BJ (cell line): ENCODE results near the gene MLX. TPM values are rescaled to one million over a fixed set of nuclear protein-coding genes. Genes with fewer than 3 reads are reported as not detected.
"Not testable (repeated sequence)": the region's sequence is repeated elsewhere in the genome, so short reads cannot be mapped to it uniquely, and the experiment has no call there.

ENCODE experiments used
- CTCF ChIA-PET: fragments of 350-600 bp; formaldehyde crosslinking; extraction: SDS; loops from one replicate; lab custom pipeline; 2021; ENCODE audit warnings: antibody characterized with exemption, inconsistent platforms; lab: Yijun Ruan, JAX
- POLR2A ChIA-PET: fragments of 300-600 bp; sonication (Branson Sonifier 250); formaldehyde crosslinking; extraction: SDS; loops from one replicate; lab custom pipeline; 2021; ENCODE audit warnings: antibody characterized with exemption; lab: Charles Lee
- DNase-seq: peaks from one replicate; pipeline ENCODE4 v3.0.0-alpha.2; 2011; ENCODE audit warnings: low read depth
- H3K27me3 ChIP-seq: 2 replicates; pipeline ENCODE4 v1.6.0; 2011; ENCODE audit warnings: low read length; ENCODE audit not compliant: control insufficient read depth, insufficient read depth
- H3K36me3 ChIP-seq: 2 replicates; pipeline ENCODE4 v1.5.1; 2011; ENCODE audit warnings: low read length; ENCODE audit not compliant: control insufficient read depth, insufficient read depth
- H3K4me3 ChIP-seq: 2 replicates; pipeline ENCODE4 v1.5.1; 2011; ENCODE audit warnings: low read depth, mild to moderate bottlenecking, control low read depth, low read length
- CTCF ChIP-seq: IDR thresholded peaks from 2 replicates; pipeline ENCODE4 v1.5.1; 2011; ENCODE audit warnings: low read depth, mild to moderate bottlenecking, control low read depth, inconsistent platforms, low read length, moderate library complexity; ENCODE audit not compliant: insufficient read depth
- polyA plus RNA-seq: library from polyadenylated mRNA; depleted of rRNA; stranded (reverse); fragments of >200 nt; gene quantifications from 2 replicates; pipeline ENCODE4 v1.2.3, GENCODE V29; 2011

The MLX gene
- polyA plus RNA-seq, 1 experiment = 50.1 TPM

- Histone ChIP-seq H3K4me3 (no peak overlapping the region), H3K27me3 (no peaks in the 10 kb centered on the region), H3K36me3 (peaks cover 19% of the 10 kb centered on the region)
- no peak for DNase-seq
- no peak for TF ChIP-seq CTCF
- ChIA-PET POLR2A (no interaction called here), CTCF (interaction anchor here (0.8 kb wide), 1 partner anchor 39 kb away, joined by 3 read pairs; the partner anchor contains the start of gene PSMC3IP)
Measured at GRCh38 chr17:42538482-42538881, 28.4 kb upstream of the MLX start.

- peaks cover 22% of the 10 kb centered on the region for H3K36me3 ChIP-seq
- POLR2A ChIA-PET = interaction anchor here (0.6 kb wide), 1 partner anchor 182 kb away, joined by 5 read pairs; no protein-coding TSS in a partner anchor
- CTCF ChIA-PET = interaction anchor here (0.8 kb wide), 1 partner anchor 9 kb away, joined by 3 read pairs; no protein-coding TSS in a partner anchor
- not testable (repeated sequence) for DNase-seq, H3K4me3 ChIP-seq, H3K27me3 ChIP-seq
Measured at GRCh38 chr17:42540558-42540957, 26.3 kb upstream of the MLX start.

GRCh38 chr17:42541041-42541833 is 25.7 kb upstream of the MLX start:
- Histone ChIP-seq H3K4me3 (no peak overlapping the region), H3K27me3 (no peaks in the 10 kb centered on the region), H3K36me3 (peaks cover 22% of the 10 kb centered on the region)
- ChIA-PET POLR2A (no interaction called here), CTCF (interaction anchor here (0.6 to 1.2 kb wide), 5 partner anchors 9 to 64 kb away, joined by 3 to 5 read pairs (median 3); no protein-coding TSS in a partner anchor)
- no peak for DNase-seq
- TF ChIP-seq CTCF = no peak

GRCh38 chr17:42543190-42544079 is 23.5 kb upstream of the MLX start:
- DNase-seq = no peak
- Histone ChIP-seq H3K36me3 (peaks cover 22% of the 10 kb centered on the region), H3K27me3 (no peaks in the 10 kb centered on the region), H3K4me3 (no peak overlapping the region)
- no peak for TF ChIP-seq CTCF
- ChIA-PET POLR2A (interaction anchor here (0.6 kb wide), 1 partner anchor 349 kb away, joined by 3 read pairs; the partner anchor contains the start of gene GHDC), CTCF (no interaction called here)

- DNase-seq = no peak
- no peaks in the 10 kb centered on the region for H3K27me3 ChIP-seq
- H3K36me3 ChIP-seq = peaks cover 15% of the 10 kb centered on the region
- no peak for TF ChIP-seq CTCF
- CTCF ChIA-PET = no interaction called here
- POLR2A ChIA-PET = no interaction called here
- H3K4me3 ChIP-seq = no peak overlapping the region
Measured at GRCh38 chr17:42544874-42545283, 22.0 kb upstream of the MLX start.

- peaks cover 15% of the 10 kb centered on the region for H3K36me3 ChIP-seq
- H3K4me3 ChIP-seq, POLR2A ChIA-PET, DNase-seq, H3K27me3 ChIP-seq: not testable (repeated sequence)
- CTCF ChIA-PET = interaction anchor here (0.6 kb wide), 1 partner anchor 224 kb away, joined by 4 read pairs; no protein-coding TSS in a partner anchor
Measured at GRCh38 chr17:42545755-42546505, 21.0 kb upstream of the MLX start.
